GM23248 (cell line): ENCODE results near the gene OTOP3. TPM values are rescaled to one million over a fixed set of nuclear protein-coding genes. Genes with fewer than 3 reads are reported as not detected.

Source experiments
- DNase-seq: peaks from one replicate; pipeline ENCODE4 v3.0.0-alpha.2; 2015
- H2AFZ ChIP-seq: fragments of 200-600 bp; sonication (generic); 2 replicates; pipeline ENCODE4 v1.6.1; 2016; ENCODE audit warnings: antibody characterized with exemption
- H3F3A ChIP-seq: fragments of 200-600 bp; sonication (generic); 2 replicates; pipeline ENCODE4 v1.6.1; 2016; ENCODE audit warnings: mild to moderate bottlenecking, antibody characterized with exemption, mixed run types; ENCODE audit not compliant: insufficient read depth
- H3K27ac ChIP-seq: fragments of 200-600 bp; sonication (generic); 2 replicates; pipeline ENCODE4 v1.5.1; 2016; ENCODE audit warnings: mild to moderate bottlenecking
- H3K27me3 ChIP-seq: fragments of 200-600 bp; sonication (generic); replicated peaks from 2 replicates; pipeline ENCODE4 v1.6.1; 2016; ENCODE audit warnings: mild to moderate bottlenecking; ENCODE audit not compliant: insufficient read depth
- H3K36me3 ChIP-seq: fragments of 200-600 bp; sonication (generic); 2 replicates; pipeline ENCODE4 v1.6.1; 2016; ENCODE audit warnings: low read depth, mild to moderate bottlenecking
- H3K4me1 ChIP-seq: fragments of 200-600 bp; sonication (generic); 2 replicates; pipeline ENCODE4 v1.6.1; 2016; ENCODE audit warnings: mild to moderate bottlenecking; ENCODE audit not compliant: insufficient read depth
- H3K4me2 ChIP-seq: fragments of 200-600 bp; sonication (generic); one replicate; pipeline ENCODE4 v1.6.1; 2016; ENCODE audit warnings: mild to moderate bottlenecking; ENCODE audit not compliant: unreplicated experiment
- H3K4me3 ChIP-seq: fragments of 200-600 bp; sonication (generic); 2 replicates; pipeline ENCODE4 v1.5.1; 2016; ENCODE audit warnings: mild to moderate bottlenecking
- H3K79me2 ChIP-seq: fragments of 200-600 bp; sonication (generic); 2 replicates; pipeline ENCODE4 v1.6.1; 2016; ENCODE audit warnings: mild to moderate bottlenecking; ENCODE audit not compliant: insufficient read depth
- H3K9ac ChIP-seq: fragments of 200-600 bp; sonication (generic); 2 replicates; pipeline ENCODE4 v1.6.1; 2016; ENCODE audit warnings: mild to moderate bottlenecking
- H3K9me2 ChIP-seq: fragments of 200-600 bp; sonication (generic); 2 replicates; pipeline ENCODE4 v1.6.1; 2016; ENCODE audit warnings: mixed run types, mild to moderate bottlenecking, moderate library complexity; ENCODE audit not compliant: insufficient read depth
- H3K9me3 ChIP-seq: fragments of 200-600 bp; sonication (generic); one replicate; pipeline ENCODE4 v1.6.1; 2017; ENCODE audit warnings: low read depth
- H4K20me1 ChIP-seq: fragments of 200-600 bp; sonication (generic); 2 replicates; pipeline ENCODE4 v1.6.0; 2016; ENCODE audit not compliant: insufficient read depth
- EZH2 ChIP-seq: fragments of 200-600 bp; sonication (generic); IDR thresholded peaks from 2 replicates; pipeline ENCODE4 v1.6.1; 2018; ENCODE audit warnings: antibody characterized with exemption, mild to moderate bottlenecking; ENCODE audit not compliant: insufficient read depth, poor library complexity, severe bottlenecking
- EZH2phosphoT487 ChIP-seq: fragments of 200-600 bp; sonication (generic); IDR thresholded peaks from 2 replicates; pipeline ENCODE4 v1.6.1; 2018; ENCODE audit warnings: antibody characterized with exemption, moderate library complexity, mild to moderate bottlenecking, low read depth; ENCODE audit not compliant: insufficient read depth
- WGBS, 2 experiments: methylation state at CpG; one replicate each; pipeline ENCODE4 v1.1.6; 2015 to 2017; ENCODE audit warnings: low lambda C conversion rate in 2 of 2, low coverage in 1 of 2; ENCODE audit errors: missing lambda C conversion rate in 2 of 2; 5-methylcytosine and 5-hydroxymethylcytosine counted together
- in situ Hi-C: fragments of 300-500 bp; cut with MboI; formaldehyde crosslinking; loops from 2 replicates; pipeline ENCODE4 v1.15.0; 2020
- polyA plus RNA-seq: library from polyadenylated mRNA; unstranded; fragments of >200 nt; fragmentation: Nextera tagmentation; extraction: Ambion mirVana; gene quantifications from 2 replicates; pipeline ENCODE4 v1.2.1, GENCODE V29; 2016
- total RNA-seq: library from RNA; depleted of rRNA; stranded (reverse); fragments of >200 nt; shearing (Covaris generic); gene quantifications from 2 replicates; pipeline ENCODE4 v1.2.3, GENCODE V29; 2014; rRNA removed

Gene OTOP3, protein sequence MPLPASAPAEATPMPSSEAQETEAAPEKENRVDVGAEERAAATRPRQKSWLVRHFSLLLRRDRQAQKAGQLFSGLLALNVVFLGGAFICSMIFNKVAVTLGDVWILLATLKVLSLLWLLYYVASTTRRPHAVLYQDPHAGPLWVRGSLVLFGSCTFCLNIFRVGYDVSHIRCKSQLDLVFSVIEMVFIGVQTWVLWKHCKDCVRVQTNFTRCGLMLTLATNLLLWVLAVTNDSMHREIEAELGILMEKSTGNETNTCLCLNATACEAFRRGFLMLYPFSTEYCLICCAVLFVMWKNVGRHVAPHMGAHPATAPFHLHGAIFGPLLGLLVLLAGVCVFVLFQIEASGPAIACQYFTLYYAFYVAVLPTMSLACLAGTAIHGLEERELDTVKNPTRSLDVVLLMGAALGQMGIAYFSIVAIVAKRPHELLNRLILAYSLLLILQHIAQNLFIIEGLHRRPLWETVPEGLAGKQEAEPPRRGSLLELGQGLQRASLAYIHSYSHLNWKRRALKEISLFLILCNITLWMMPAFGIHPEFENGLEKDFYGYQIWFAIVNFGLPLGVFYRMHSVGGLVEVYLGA
- total RNA-seq (not detected in 2 replicates), polyA plus RNA-seq (not detected in 2 replicates)

DNA sequence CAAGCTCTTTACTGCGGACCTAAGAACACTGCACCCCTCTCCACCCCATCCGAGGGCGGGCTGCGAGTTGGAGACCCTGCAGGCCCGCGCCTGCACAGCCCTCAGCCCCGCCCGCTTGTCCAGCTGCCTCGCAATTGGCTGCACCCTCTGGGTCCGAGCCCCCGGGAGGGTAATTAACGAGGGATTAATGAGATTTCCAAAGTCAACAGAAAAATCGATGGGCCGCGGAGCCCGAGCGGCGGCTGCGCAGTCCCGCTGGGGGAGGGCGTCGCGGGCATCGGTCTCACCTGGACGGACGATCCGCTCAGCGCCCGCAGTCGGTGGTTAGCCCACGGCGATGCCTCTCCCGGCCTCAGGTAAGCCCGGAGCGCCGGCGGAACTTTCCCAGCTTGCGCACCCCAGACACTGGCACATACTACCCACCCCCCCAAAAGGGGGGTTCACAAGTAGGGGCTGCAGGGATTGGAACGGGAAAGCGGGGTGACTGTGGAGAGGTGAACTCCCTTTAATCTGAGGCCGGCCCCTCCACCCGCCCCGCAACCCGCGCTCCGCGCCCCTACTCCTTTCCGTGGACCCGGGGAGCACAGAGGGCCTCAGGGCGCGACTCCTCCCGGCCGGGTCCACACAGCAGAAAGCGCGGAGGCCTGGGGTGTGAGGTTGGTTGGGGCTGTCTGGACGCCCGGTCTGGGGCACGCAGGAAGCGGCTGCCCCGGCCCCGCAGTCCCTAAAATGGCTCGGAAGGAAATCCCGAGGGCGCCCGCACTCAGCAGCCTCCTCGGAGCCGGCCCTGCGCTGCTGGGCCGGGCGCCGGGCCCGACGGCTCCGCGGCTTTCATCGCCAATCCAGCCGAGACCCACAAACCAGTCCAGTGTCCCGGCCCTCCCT lies at the start of gene OTOP3:
OTOP3 (plus strand) TSS at position 314 of the 885 bp plus-strand sequence; CDS start at position 338, 24 bp downstream.
- H3K4me2 ChIP-seq, result no peak within 1 kb of the TSS
- 2 to 4% methylated on average over 54 to 76 of the region's 78 CpGs for WGBS, 2 experiments
- no peaks in the 10 kb centered on the region for H3F3A ChIP-seq
- H3K79me2 ChIP-seq, result no peaks in the 10 kb centered on the region
- H3K4me3 ChIP-seq, result no peak within 1 kb of the TSS
- H3K27ac ChIP-seq, result no peak within 1 kb of the TSS
- H3K9me3 ChIP-seq, result no peaks in the 10 kb centered on the region
- TF ChIP-seq EZH2phosphoT487 (no peak), EZH2 (peak; percentile 57)
- no peak within 1 kb of the TSS for H2AFZ ChIP-seq
- in situ Hi-C loops, result no loop called here
- no peak within 1 kb of the TSS for H3K9ac ChIP-seq
- H4K20me1 ChIP-seq, result no peaks in the 10 kb centered on the region
- no peaks in the 10 kb centered on the region for H3K36me3 ChIP-seq
- H3K27me3 ChIP-seq, result peaks cover 64% of the 10 kb centered on the region
- no peaks in the 10 kb centered on the region for H3K9me2 ChIP-seq
- H3K4me1 ChIP-seq, result no peaks in the 10 kb centered on the region
- peak; percentile 23 for DNase-seq

- 41 to 42% methylated on average over 13 of the region's 13 CpGs for WGBS, 2 experiments
- Histone ChIP-seq H3K27ac (no peak overlapping the region), H3K4me3 (no peak overlapping the region), H3K79me2 (no peaks in the 10 kb centered on the region), H3K9ac (no peak overlapping the region), H3K4me2 (no peak overlapping the region), H2AFZ (no peak overlapping the region), H3K9me3 (no peaks in the 10 kb centered on the region), H3F3A (no peaks in the 10 kb centered on the region), H3K36me3 (no peaks in the 10 kb centered on the region), H4K20me1 (no peaks in the 10 kb centered on the region), H3K9me2 (no peaks in the 10 kb centered on the region), H3K4me1 (no peaks in the 10 kb centered on the region), H3K27me3 (peaks cover 30% of the 10 kb centered on the region)
- in situ Hi-C loops, result no loop called here
- TF ChIP-seq EZH2phosphoT487 (no peak), EZH2 (no peak)
- no peak for DNase-seq
These were observed 47.2 kb upstream of the OTOP3 start for GRCh38 chr17:74888469-74888868.

DNA sequence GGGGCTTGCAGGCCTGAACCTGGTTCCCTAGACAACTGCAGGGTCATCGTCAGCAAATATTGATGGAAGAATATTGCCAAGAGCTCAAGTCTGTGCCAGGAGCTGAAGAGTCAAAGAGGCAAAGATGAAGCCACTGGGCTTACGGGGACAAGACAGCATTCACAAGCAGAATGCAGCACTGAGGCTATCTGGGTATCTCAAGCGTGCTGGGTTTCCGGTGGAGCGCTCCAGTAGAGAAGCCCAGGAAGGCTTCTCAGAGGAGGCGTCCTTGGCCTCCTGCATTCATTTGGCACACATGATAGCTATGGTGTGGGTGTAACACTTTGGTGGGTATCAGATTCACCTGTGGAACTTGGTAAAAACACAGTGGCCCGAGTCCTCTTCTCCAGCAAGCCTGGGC lies 45.1 kb upstream of the OTOP3 start:
- H3F3A ChIP-seq, result no peaks in the 10 kb centered on the region
- no peaks in the 10 kb centered on the region for H3K9me3 ChIP-seq
- H3K4me2 ChIP-seq, result no peak overlapping the region
- no peaks in the 10 kb centered on the region for H3K4me1 ChIP-seq
- no peak overlapping the region for H2AFZ ChIP-seq
- no peaks in the 10 kb centered on the region for H3K9me2 ChIP-seq
- H4K20me1 ChIP-seq, result no peaks in the 10 kb centered on the region
- H3K27ac ChIP-seq, result no peak overlapping the region
- no peaks in the 10 kb centered on the region for H3K36me3 ChIP-seq
- TF ChIP-seq EZH2 (no peak), EZH2phosphoT487 (no peak)
- in situ Hi-C loops, result no loop called here
- no peak overlapping the region for H3K9ac ChIP-seq
- no peak for DNase-seq
- no peak overlapping the region for H3K4me3 ChIP-seq
- H3K27me3 ChIP-seq, result peaks cover 49% of the 10 kb centered on the region
- WGBS, 2 experiments, result 54 to 62% methylated on average over 7 of the region's 7 CpGs
- H3K79me2 ChIP-seq, result no peaks in the 10 kb centered on the region
